Measurements from ENCODE around the gene PET117. TPM values are rescaled to one million over a fixed set of nuclear protein-coding genes. Genes with fewer than 3 reads are reported as not detected.
A peak's percentile ranks its signal among the peaks of the same experiment; 100 is the strongest.
"Not testable (repeated sequence)": the region's sequence is repeated elsewhere in the genome, so short reads cannot be mapped to it uniquely, and the experiment has no call there.

The PET117 gene
- total and polyA plus RNA-seq, 5 experiments from 2014 or later: 19.0 to 41.4 (median 32.4) TPM

DNA sequence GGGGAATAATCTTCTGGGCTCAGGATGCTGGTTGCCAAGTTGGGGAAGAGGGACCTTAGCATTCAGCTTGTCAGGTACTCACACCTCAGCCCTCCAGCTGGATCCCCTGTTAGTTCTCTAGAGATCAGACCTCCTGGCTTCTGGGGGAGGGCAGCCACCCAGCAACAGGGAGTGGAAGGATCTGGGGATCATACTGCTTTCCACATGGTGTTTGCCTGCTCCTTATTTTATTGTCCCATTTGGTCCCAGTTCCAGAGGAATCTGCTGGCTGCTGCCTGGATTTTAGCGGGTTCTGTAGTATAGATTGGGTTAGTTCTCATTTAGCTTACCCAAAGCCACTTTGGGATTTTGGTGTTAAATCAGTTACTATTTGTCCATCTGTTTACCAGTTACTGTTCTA is 29.3 kb downstream of the PET117 start:
- Mint-ChIP-seq H3K36me3 (peaks cover 16 to 88% (median 58%) of the 10 kb centered on the region in 3 donors), H3K9me3 (no peaks in the 10 kb centered on the region), H3K4me3 (peak overlapping the region in 6 of 10 donors; percentile 17 to 60 (median 39)), H3K4me1 (peaks cover 39 to 72% (median 59%) of the 10 kb centered on the region in 4 donors), H3K27ac (peak overlapping the region in 5 of 10 donors; percentile 23 to 79 (median 61)), H3K27me3 (no peaks in the 10 kb centered on the region)
- no peak for ATAC-seq
- DNase-seq: no peak
- POLR2A ChIA-PET: no interaction called here

DNA sequence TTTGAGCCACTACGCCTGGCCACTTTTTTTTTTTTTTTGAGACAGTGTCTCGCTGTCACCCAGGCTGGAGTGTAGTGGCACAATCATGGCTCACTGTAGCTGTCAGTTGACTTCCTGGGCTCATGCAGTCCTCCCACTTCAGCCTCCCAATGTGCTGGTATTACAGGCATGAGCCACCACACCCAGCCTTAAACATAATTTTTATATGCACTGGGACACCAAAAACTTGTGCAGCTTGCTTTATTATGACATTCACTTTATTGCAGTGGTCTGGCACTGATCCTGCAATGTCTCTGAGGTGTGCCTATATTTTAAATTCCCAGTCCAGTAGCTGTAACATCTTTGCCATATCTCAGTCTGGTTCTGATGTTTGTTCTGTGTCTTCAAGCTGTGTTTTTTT is 34.7 kb downstream of the PET117 start:
- no peak for ATAC-seq
- Mint-ChIP-seq H3K27me3 (no peaks in the 10 kb centered on the region), H3K27ac (peak overlapping the region in 3 of 10 donors; percentile 10 to 77 (median 18)), H3K4me3 (no peak overlapping the region), H3K4me1 (peaks cover 26 to 57% (median 43%) of the 10 kb centered on the region in 4 donors), H3K36me3 (peaks cover 13 to 94% (median 65%) of the 10 kb centered on the region in 3 donors), H3K9me3 (no peaks in the 10 kb centered on the region)
- POLR2A ChIA-PET: no interaction called here
- DNase-seq: no peak

DNA sequence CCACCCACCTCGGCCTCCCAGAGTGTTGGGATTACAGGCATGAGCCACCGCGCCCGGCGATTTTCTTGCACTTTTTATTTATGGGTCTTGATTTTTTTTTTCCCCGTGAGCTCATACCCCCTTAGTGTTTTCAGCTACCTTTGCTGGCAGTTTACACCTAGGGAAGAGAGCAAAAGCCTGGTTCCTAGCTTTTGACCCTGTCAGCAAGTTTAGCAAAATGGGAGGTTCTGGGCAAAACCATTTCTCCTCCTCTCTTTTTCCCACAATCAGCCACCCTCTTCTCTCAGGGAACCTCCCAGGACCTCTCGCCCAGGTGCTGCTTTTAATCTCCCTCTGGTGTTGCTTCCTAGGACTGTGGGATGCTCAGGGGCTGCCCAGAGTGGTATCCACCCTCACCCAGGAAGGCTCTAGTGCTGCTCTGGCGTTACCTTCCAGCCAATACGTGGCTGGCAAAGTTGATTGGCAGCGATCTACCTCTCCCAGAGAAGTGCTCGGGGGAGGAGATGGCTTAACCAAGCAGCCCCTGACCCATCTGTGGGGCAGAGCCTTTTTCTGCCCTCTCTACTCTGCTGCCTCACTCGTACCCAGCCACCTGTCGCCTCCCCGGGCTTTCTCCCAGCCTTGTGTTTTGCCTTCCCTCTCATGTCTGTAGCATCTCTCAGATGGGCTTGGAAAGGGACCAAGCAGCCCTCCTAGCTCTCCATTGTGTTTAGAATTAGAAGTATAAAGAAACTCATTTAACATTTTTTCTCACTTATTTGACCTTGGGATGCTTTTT is 37.4 kb downstream of the PET117 start:
- Mint-ChIP-seq H3K9me3 (peaks cover 0 to 4% (median 2%) of the 10 kb centered on the region in 9 donors), H3K27me3 (no peaks in the 10 kb centered on the region), H3K4me3 (peak overlapping the region in 1 of 10 donors; percentile 2), H3K27ac (peak overlapping the region in 4 of 10 donors; percentile 24 to 81 (median 63)), H3K4me1 (peaks cover 12 to 42% (median 26%) of the 10 kb centered on the region in 4 donors), H3K36me3 (peaks cover 14 to 90% (median 66%) of the 10 kb centered on the region in 3 donors)
- ATAC-seq (no peak), DNase-seq (no peak)
- POLR2A ChIA-PET: no interaction called here

DNA sequence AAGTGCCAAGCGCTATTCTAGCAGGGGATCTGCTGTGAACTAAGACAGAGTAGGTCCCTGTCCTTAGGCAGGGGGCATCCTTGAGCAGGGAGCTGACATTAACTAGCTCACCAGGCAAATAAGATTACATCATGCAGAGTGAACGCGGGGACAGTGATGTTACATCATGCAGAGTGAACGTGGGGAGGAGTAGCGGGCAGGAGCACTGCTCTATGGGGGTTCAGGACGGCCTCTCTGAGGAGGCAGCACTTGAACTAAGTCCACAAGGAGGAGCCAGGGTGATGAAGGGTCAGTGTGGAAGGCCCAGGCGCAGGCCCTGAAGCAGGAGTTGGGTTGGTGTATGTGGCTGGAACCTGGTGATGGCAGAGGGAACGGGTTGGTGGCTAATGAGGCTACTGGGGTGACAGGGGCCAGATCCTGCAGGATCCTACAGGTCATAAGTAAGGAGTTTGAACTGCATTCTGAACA is 38.7 kb downstream of the PET117 start:
- no peak for ATAC-seq
- no peaks in the 10 kb centered on the region for H3K27me3 Mint-ChIP-seq
- peaks cover 0 to 9% (median 6%) of the 10 kb centered on the region in 9 donors for H3K9me3 Mint-ChIP-seq
- peak overlapping the region in 3 of 10 donors; percentile 2 to 62 (median 16) for H3K27ac Mint-ChIP-seq
- DNase-seq: no peak
- POLR2A ChIA-PET: interaction anchor here (0.6 kb wide), 1 partner anchor 10 kb away, joined by 3 read pairs; no protein-coding TSS in a partner anchor
- H3K36me3 Mint-ChIP-seq: peaks cover 11 to 86% (median 61%) of the 10 kb centered on the region in 3 donors
- H3K4me3 Mint-ChIP-seq: no peak overlapping the region
- peaks cover 12 to 36% (median 21%) of the 10 kb centered on the region in 4 donors for H3K4me1 Mint-ChIP-seq

DNA sequence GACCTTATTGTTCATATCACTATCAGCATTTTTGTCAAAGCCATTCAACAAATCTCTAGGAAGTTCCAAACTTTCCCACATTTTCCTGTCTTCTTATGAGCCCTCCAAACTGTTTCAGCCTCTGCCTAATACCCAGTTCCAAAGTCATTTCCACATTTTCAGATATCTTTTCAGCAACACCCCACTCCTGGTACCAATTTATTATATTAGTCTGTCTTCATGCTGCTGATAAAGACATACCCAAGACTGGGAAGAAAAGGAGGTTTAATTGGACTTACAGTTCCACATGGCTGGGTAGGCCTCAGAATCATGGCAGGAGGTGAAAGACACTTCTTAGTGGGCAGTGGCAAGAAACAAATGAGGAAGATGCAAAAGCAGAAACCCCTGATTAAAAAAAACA is 42.7 kb downstream of the PET117 start:
- H3K27me3 Mint-ChIP-seq, POLR2A ChIA-PET, DNase-seq, H3K4me3 Mint-ChIP-seq, H3K9me3 Mint-ChIP-seq, ATAC-seq: not testable (repeated sequence)
- peaks cover 0 to 13% (median 8%) of the 10 kb centered on the region in 4 donors for H3K4me1 Mint-ChIP-seq
- H3K27ac Mint-ChIP-seq: peak overlapping the region in 1 of 10 donors; percentile 7
- H3K36me3 Mint-ChIP-seq: peaks cover 15 to 87% (median 62%) of the 10 kb centered on the region in 3 donors

DNA sequence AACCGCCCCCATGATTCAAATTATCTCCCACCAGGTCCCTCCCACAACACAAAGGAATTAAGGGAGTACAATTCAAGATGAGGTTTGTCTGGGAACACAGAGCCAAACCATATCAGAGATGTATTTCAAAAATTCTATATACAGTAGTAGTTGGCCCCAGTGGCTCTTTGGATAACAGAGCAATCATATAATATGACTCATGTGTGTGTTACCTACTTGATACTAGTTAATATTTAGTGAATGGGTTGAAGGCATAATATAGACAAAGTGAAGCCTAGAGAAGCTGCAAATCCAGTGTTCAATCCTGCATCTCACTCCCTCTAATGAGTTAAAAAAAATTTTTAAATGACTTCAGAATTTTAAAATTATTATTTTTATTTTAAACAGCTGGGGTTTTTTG is 43.2 kb downstream of the PET117 start:
- DNase-seq (no peak), ATAC-seq (no peak)
- Mint-ChIP-seq H3K9me3 (peaks cover 0 to 9% (median 6%) of the 10 kb centered on the region in 9 donors), H3K4me3 (no peak overlapping the region), H3K27me3 (no peaks in the 10 kb centered on the region), H3K36me3 (peaks cover 15 to 87% (median 59%) of the 10 kb centered on the region in 3 donors), H3K27ac (peak overlapping the region in 1 of 10 donors; percentile 7), H3K4me1 (peaks cover 0 to 9% (median 8%) of the 10 kb centered on the region in 4 donors)
- POLR2A ChIA-PET: no interaction called here

DNA sequence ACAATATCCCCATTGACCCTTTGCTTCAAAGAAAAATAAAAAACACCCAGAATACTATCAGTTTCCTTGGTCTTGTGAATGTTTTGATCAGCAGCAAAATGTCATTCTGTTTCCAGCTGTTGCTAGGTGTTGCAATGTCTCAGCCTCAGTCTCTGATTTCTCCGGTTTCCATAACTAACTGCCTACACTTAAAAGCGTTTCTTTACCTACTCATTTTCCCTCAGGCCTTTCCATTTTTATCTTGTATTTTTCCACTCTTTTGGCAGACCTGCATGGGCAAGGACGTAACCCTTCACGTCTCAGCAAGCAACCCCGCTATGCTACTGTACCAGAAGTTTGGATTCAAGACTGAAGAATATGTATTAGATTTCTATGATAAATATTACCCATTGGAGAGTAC is 49.4 kb downstream of the PET117 start:
- Mint-ChIP-seq H3K36me3 (peaks cover 4 to 79% (median 22%) of the 10 kb centered on the region in 3 donors), H3K9me3 (no peaks in the 10 kb centered on the region), H3K4me1 (peaks cover 0 to 7% (median 2%) of the 10 kb centered on the region in 4 donors), H3K27me3 (no peaks in the 10 kb centered on the region), H3K27ac (peak overlapping the region in 2 of 10 donors; percentile 2 to 15), H3K4me3 (no peak overlapping the region)
- DNase-seq (no peak), ATAC-seq (no peak)
- POLR2A ChIA-PET: no interaction called here

DNA sequence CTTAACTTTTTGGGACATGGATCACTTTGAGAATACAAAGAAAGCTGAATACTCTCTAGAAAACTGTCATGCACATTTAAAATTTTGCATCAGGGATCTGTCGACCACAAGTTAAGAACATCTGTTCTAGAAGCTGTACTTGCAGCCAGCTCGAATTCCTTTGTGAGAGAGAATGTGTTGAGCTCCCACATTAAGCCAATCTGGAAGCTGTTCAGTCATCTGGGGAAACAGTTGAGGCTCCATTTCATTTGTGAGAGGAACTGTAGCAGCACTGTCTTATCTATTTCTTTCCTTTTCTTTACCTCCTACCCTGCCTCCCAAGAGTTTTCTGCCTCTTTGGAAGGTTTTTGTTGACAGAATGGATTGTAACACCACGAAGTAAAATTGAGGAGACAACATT is 50.8 kb downstream of the PET117 start:
- H3K4me1 Mint-ChIP-seq: peaks cover 0 to 7% (median under 1%) of the 10 kb centered on the region in 4 donors
- ATAC-seq (no peak), DNase-seq (no peak)
- H3K27me3 Mint-ChIP-seq: no peaks in the 10 kb centered on the region
- H3K4me3 Mint-ChIP-seq: no peak overlapping the region
- POLR2A ChIA-PET: no interaction called here
- H3K9me3 Mint-ChIP-seq: no peaks in the 10 kb centered on the region
- peak overlapping the region in 3 of 10 donors; percentile 4 to 75 (median 23) for H3K27ac Mint-ChIP-seq
- H3K36me3 Mint-ChIP-seq: peaks cover 4 to 66% (median 14%) of the 10 kb centered on the region in 3 donors

DNA sequence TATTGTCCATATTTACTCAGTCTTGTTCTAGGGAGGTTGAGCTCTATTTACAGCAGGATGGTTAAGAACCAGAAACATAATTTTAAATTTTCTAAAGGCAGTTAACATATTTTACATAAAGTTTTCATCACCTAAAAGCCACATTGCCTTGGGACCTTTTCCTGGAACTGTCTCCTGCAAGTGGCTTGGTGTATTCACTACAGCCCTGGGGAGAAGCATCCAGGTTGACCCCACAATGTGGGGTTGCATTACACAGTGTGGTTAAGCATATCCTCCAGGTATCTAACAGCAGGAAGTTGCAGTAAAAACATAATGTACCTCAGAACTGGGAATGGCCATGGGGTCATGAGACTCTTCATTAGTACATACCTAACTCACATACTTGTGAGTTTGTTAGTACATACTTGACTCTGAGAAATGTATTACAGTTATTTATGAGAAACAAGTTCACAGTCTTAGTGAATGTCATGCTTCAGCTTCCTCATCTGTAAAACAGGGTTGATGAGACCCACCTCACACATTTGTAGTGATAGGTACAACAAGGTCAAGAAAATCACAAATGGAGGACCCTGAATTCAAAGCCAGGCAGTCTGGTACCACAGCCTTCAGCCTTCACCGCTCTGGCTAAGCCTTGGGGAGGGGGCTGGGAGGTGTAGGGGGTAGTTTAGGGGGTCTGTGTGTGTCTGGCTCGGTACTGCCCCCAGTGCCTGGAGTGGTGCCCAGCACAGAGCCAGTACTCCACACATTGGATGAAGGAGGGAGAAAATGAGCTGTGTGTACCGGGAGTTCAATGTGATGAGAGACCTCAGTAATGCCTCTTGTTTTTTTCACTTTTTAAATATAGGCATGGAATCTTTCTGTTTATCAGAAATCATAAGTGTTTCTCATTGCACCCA is 52.9 kb downstream of the PET117 start:
- POLR2A ChIA-PET: no interaction called here
- no peaks in the 10 kb centered on the region for H3K9me3 Mint-ChIP-seq
- H3K4me3 Mint-ChIP-seq: no peak overlapping the region
- peaks cover 0 to 7% (median under 1%) of the 10 kb centered on the region in 4 donors for H3K4me1 Mint-ChIP-seq
- H3K27ac Mint-ChIP-seq: peak overlapping the region in 5 of 10 donors; percentile 15 to 87 (median 33)
- ATAC-seq: no peak
- no peaks in the 10 kb centered on the region for H3K27me3 Mint-ChIP-seq
- H3K36me3 Mint-ChIP-seq: peaks cover 0 to 46% (median 6%) of the 10 kb centered on the region in 3 donors
- DNase-seq: no peak

DNA sequence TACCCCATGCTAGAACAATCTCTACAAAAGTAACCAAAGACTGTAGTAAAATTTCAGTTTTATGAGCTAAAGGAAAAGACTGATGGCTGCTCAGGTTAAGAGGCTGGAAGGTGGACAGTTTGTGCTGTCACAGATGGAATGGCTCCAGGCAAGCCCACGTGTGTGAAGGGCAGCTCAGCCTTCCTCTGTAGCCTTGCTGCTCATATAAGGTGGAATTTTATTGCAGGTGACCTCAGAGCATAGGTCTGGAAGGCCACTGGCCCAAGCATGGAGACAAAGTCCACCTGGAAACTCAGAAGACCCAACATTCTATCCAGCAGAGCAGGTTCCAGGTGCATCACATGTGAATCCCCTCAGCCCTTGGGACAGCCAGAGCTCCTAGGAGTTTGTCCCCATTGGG is 53.6 kb downstream of the PET117 start:
- Mint-ChIP-seq H3K27ac (peak overlapping the region in 3 of 10 donors; percentile 13 to 60 (median 43)), H3K36me3 (peaks cover 0 to 39% (median 5%) of the 10 kb centered on the region in 3 donors), H3K9me3 (no peaks in the 10 kb centered on the region), H3K4me3 (no peak overlapping the region), H3K4me1 (peaks cover 0 to 7% (median under 1%) of the 10 kb centered on the region in 4 donors), H3K27me3 (no peaks in the 10 kb centered on the region)
- no peak for ATAC-seq
- no peak for DNase-seq
- POLR2A ChIA-PET: no interaction called here

Measured in naive thymus-derived CD8-positive, alpha-beta T cell (primary cell).